Measurements from ENCODE around the gene GPC3. TPM values are rescaled to one million over a fixed set of nuclear protein-coding genes. Genes with fewer than 3 reads are reported as not detected.

GPC3 gene
- total and polyA plus RNA-seq, 2 donors (not counting 3 experiments of a cell fraction or from before 2014, with no cell fraction given) = not detected

GRCh38 chrX:133561251-133561650, 424.1 kb downstream of the GPC3 start:
- Histone ChIP-seq H3K9me1 (replicated peaks; ENCODE audit: control insufficient read depth, extremely low read depth, insufficient read depth, low read length) (no peaks in the 10 kb centered on the region), H3K36me3 (ENCODE audit: control insufficient read depth in 2 of 2, extremely low read depth in 1 of 2, insufficient read depth in 2 of 2, low read length in 2 of 2) (no peaks in the 10 kb centered on the region), H3K4me1 (ENCODE audit: control insufficient read depth, extremely low read depth, insufficient read depth, low read length) (no peaks in the 10 kb centered on the region), H3K4me3 (replicated peaks in 1 of 3; ENCODE audit: insufficient read depth in 1 of 3, low read depth in 1 of 3, low read length in 3 of 3) (no peak overlapping the region), H3K9me3 (replicated peaks; ENCODE audit: control insufficient read depth, insufficient read depth, low read length) (no peaks in the 10 kb centered on the region), H3K79me2 (ENCODE audit: control insufficient read depth, insufficient read depth, low read length) (no peaks in the 10 kb centered on the region), H2AFZ (ENCODE audit: low read depth, low read length) (no peak overlapping the region), H3K27ac (ENCODE audit: insufficient read depth, low read depth, low read length) (no peak overlapping the region), H3K9ac (replicated peaks; ENCODE audit: extremely low read depth, insufficient read depth, low read length) (no peak overlapping the region), H3K27me3 (ENCODE audit: control insufficient read depth in 2 of 2, insufficient read depth in 2 of 2, low read length in 2 of 2) (no peaks in the 10 kb centered on the region), H3K4me2 (ENCODE audit: insufficient read depth, low read length) (no peak overlapping the region), H4K20me1 (replicated peaks; ENCODE audit: control insufficient read depth, extremely low read depth, insufficient read depth, low read length) (no peaks in the 10 kb centered on the region)
- FAIRE-seq (no peak), DNase-seq (ENCODE audit: low read depth, low spot score) (no peak)
- BruUV-seq (replicated peaks) = no TSS peak
- POLR2A ChIA-PET = no interaction called here
- dilution Hi-C loops (cut with MboI; ENCODE audit: extremely low pct_ligation_motif_present, low sequenced_read_pairs) (no loop called here), intact Hi-C loops (cut with micrococcal nuclease) (no loop called here)
- TF ChIP-seq FOS (IDR thresholded peaks at IDR 0.05; ENCODE audit: borderline replicate concordance, insufficient read depth, low read length) = no peak
- TF ChIP-seq EZH2 (IDR thresholded peaks at IDR 0.05; ENCODE audit: borderline replicate concordance, low read depth, low read length, severe bottlenecking) = no peak
- TF ChIP-seq CTCF (IDR thresholded peaks at IDR 0.05; ENCODE audit: extremely low read depth in 1 of 2, insufficient read depth in 1 of 2, low read depth in 1 of 2, low read length in 2 of 2) = no peak
- no peak for TF ChIP-seq MAX (IDR thresholded peaks at IDR 0.05; ENCODE audit: insufficient read depth, insufficient read length)
- no peak for TF ChIP-seq POLR2A (IDR thresholded peaks at IDR 0.05; ENCODE audit: low read depth, low read length)
- no peak for TF ChIP-seq JUN (IDR thresholded peaks at IDR 0.05; ENCODE audit: borderline replicate concordance, insufficient read depth, insufficient read length, low read depth)
- no peak for TF ChIP-seq GATA2 (IDR thresholded peaks at IDR 0.05; ENCODE audit: insufficient read depth, insufficient read length, low read depth, low read length)
- no peak for TF ChIP-seq MYC (IDR thresholded peaks at IDR 0.05; ENCODE audit: low read depth, low read length)
- no peak for TF ChIP-seq POLR2AphosphoS5 (IDR thresholded peaks at IDR 0.05; ENCODE audit: insufficient read depth, low read depth, low read length)
- CTCF ChIA-PET = no interaction called here
